HFFc6 (cell line): ENCODE results near the gene THSD4. TPM values are rescaled to one million over a fixed set of nuclear protein-coding genes. Genes with fewer than 3 reads are reported as not detected.

Source experiments
- DNase-seq: peaks from one replicate; pipeline ENCODE4 v3.0.0-alpha.2; 2018
- H3K27ac Mint-ChIP-seq: 2 replicates; pipeline ENCODE4 v1.8.0; 2020; ENCODE audit warnings: mild to moderate bottlenecking, mixed read lengths
- H3K27me3 Mint-ChIP-seq: 2 replicates; pipeline ENCODE4 v1.8.0; 2021; ENCODE audit warnings: mild to moderate bottlenecking, moderate library complexity, mixed read lengths; ENCODE audit not compliant: insufficient read depth
- H3K36me3 Mint-ChIP-seq: 2 replicates; pipeline ENCODE4 v1.8.0; 2021; ENCODE audit warnings: low read depth, mixed read lengths
- H3K4me1 Mint-ChIP-seq: 2 replicates; pipeline ENCODE4 v1.8.0; 2020; ENCODE audit warnings: low read depth, mixed read lengths
- H3K4me3 Mint-ChIP-seq: 2 replicates; pipeline ENCODE4 v1.8.0; 2020; ENCODE audit warnings: mild to moderate bottlenecking, moderate library complexity, mixed read lengths
- H3K9me3 Mint-ChIP-seq: 2 replicates; pipeline ENCODE4 v1.8.0; 2020; ENCODE audit warnings: mild to moderate bottlenecking, mixed read lengths
- CTCF ChIP-seq: fragments of 200-600 bp; sonication (generic); IDR thresholded peaks from 2 replicates; pipeline ENCODE4 v1.5.0; 2021; ENCODE audit warnings: antibody characterized with exemption, mild to moderate bottlenecking
- total RNA-seq, 6 experiments: library from RNA; stranded (reverse); fragmentation: NEBNext Ultra II Directional; extraction: Animal tissue kit (Norgen Biotek cat#: 25700); gene quantifications; 2 replicates in 1 of 6; 3 replicates in 5 of 6; pipeline ENCODE4 v1.2.3, GENCODE V29; 2021

Gene THSD4
- total RNA-seq, 6 experiments from 2014 or later: 32.7 to 39.1 (median 36.4) TPM

GRCh38 chr15:71355268-71355667 lies 240.0 kb downstream of the THSD4 start:
- Mint-ChIP-seq H3K36me3 (peaks cover 27% of the 10 kb centered on the region), H3K4me1 (no peaks in the 10 kb centered on the region), H3K27me3 (0 out of 2 replicates have a peak, but pooled peaks cover 2% of the 10 kb centered on the region), H3K4me3 (no peak overlapping the region), H3K27ac (no peak overlapping the region), H3K9me3 (no peaks in the 10 kb centered on the region)
- no peak for TF ChIP-seq CTCF
- no peak for DNase-seq

GRCh38 chr15:71357321-71357732 lies 242.1 kb downstream of the THSD4 start:
- DNase-seq: no peak
- no peaks in the 10 kb centered on the region for H3K9me3 Mint-ChIP-seq

GRCh38 chr15:71357967-71358366 lies 242.7 kb downstream of the THSD4 start:
- DNase-seq: no peak
- Mint-ChIP-seq H3K36me3 (peaks cover 12% of the 10 kb centered on the region), H3K27me3 (0 out of 2 replicates have a peak, but pooled peaks cover 2% of the 10 kb centered on the region), H3K9me3 (no peaks in the 10 kb centered on the region), H3K4me3 (no peak overlapping the region), H3K4me1 (no peaks in the 10 kb centered on the region), H3K27ac (no peak overlapping the region)
- TF ChIP-seq CTCF: no peak

More at GRCh38 chr15:71357321-71357732, 242.1 kb downstream of the THSD4 start:
- no peak for TF ChIP-seq CTCF
- Mint-ChIP-seq H3K27me3 (0 out of 2 replicates have a peak, but pooled peaks cover 2% of the 10 kb centered on the region), H3K4me1 (no peaks in the 10 kb centered on the region), H3K27ac (no peak overlapping the region), H3K36me3 (peaks cover 19% of the 10 kb centered on the region), H3K4me3 (no peak overlapping the region)

- H3K27ac Mint-ChIP-seq: no peak overlapping the region
- H3K36me3 Mint-ChIP-seq: peaks cover 15% of the 10 kb centered on the region
- TF ChIP-seq CTCF: no peak
- H3K4me3 Mint-ChIP-seq: no peak overlapping the region
- DNase-seq: no peak
- H3K9me3 Mint-ChIP-seq: no peaks in the 10 kb centered on the region
- H3K27me3 Mint-ChIP-seq: 0 out of 2 replicates have a peak, but pooled peaks cover 2% of the 10 kb centered on the region
- no peaks in the 10 kb centered on the region for H3K4me1 Mint-ChIP-seq
These were observed 244.0 kb downstream of the THSD4 start for GRCh38 chr15:71359246-71359645.

GRCh38 chr15:71362556-71362955 lies 247.3 kb downstream of the THSD4 start:
- no peak for TF ChIP-seq CTCF
- no peak overlapping the region for H3K27ac Mint-ChIP-seq
- H3K4me3 Mint-ChIP-seq: no peak overlapping the region
- H3K9me3 Mint-ChIP-seq: no peaks in the 10 kb centered on the region
- H3K36me3 Mint-ChIP-seq: peaks cover 30% of the 10 kb centered on the region
- no peaks in the 10 kb centered on the region for H3K27me3 Mint-ChIP-seq
- H3K4me1 Mint-ChIP-seq: no peaks in the 10 kb centered on the region
- no peak for DNase-seq
